HG02973 (cell line): ENCODE data around the gene UCHL3.

ENCODE experiments used
- ATAC-seq: cut with Tn5 transposase; IDR thresholded peaks from one replicate; pipeline ENCODE4 v1.9.1; 2021; ENCODE audit warnings: moderate library complexity; ENCODE audit not compliant: unreplicated experiment

UCHL3 gene

DNA sequence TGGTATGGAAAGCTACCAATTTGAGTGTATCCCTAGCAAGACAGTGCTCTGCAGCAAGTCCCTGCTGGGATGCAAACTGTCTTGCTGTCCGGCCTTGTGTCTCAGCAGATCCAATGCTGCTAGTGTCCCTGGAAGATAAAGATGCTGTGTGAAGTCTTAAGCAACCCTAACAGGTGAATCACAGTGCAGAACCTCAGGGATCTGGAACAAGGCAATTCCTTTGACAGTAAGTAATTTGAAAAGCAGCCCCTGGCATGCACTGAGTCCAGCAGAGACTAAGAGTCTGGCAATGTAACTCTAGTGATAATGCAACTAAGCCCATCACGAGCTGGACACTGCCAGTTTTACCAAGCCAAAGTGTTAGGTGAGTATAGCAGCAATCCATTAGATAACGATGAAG lies 1.7 kb upstream of the UCHL3 start:
- no peak for ATAC-seq

- peak; percentile 4 for ATAC-seq
Observed at GRCh38 chr13:75550159-75550567, 572 bp downstream of the UCHL3 start.

DNA sequence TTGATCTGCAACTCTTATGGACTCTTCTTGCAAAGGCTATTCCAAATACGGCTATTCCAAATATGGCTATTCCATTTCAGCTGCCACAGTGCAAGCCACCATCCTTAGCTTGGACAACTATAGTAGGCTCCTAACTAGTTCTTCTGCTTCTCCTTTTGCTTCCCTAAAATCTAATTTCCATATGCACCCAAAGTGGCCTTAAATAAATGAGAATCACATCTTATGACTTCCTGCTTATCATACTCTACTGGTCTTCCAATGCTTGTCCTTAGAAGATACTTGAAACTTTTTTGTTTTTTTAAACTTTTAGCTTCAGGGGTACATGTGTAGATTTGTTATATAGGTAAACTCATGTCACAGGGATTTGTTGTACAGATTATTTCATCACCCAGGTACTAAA lies 4.9 kb downstream of the UCHL3 start:
- no peak for ATAC-seq

- no peak for ATAC-seq
Observed at GRCh38 chr13:75554981-75555380, 5.4 kb downstream of the UCHL3 start.

DNA sequence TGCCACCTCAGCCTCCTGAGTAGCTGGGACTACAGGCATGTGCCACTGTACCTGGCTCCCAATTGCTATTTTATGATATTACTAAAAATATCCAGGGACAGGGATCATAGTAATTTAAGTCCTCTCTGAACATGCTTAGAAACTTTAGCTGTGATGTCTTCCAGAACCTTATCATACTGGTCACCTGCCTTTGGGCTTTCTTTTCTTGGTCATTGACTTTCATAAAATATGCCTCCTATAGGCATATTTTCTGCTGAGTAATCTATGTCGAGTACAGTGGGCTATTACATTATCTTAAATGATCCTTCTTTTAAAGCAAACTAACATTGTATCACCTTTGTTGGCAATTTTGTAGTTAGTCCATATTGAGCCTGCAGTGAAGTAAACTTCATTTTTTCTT lies 6.2 kb downstream of the UCHL3 start:
- no peak for ATAC-seq

- no peak for ATAC-seq
Observed at GRCh38 chr13:75556961-75557360, 7.4 kb downstream of the UCHL3 start.

GRCh38 chr13:75558145-75558840 lies 8.7 kb downstream of the UCHL3 start:
- ATAC-seq: no peak

GRCh38 chr13:75566658-75567057 lies 17.1 kb downstream of the UCHL3 start:
- no peak for ATAC-seq

DNA sequence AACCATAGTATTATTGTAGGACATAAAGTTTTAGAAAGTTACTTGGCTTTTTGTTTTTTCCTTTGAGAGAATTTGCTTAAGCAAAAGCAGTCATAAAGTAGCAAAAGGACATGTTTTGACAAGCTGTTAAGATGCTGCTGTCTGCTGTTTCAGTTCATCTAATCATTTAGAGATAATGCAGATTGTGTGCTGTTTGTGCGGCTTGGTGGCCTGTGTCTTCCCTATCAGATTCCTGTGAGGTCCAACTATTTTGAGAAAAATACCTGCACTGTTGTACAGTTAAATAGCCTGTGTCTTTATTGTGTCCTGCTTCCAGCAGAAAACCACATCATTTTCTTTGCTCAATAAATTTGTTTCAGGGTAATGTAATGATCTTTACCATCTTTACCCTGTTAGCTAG lies 20.0 kb downstream of the UCHL3 start:
- no peak for ATAC-seq

- peak; percentile 65 for ATAC-seq
Observed at GRCh38 chr13:75579529-75579928, 29.9 kb downstream of the UCHL3 start.

GRCh38 chr13:75581874-75582640 lies 32.5 kb downstream of the UCHL3 start:
- no peak for ATAC-seq

- ATAC-seq: no peak
Observed at GRCh38 chr13:75583091-75583490, 33.5 kb downstream of the UCHL3 start.

GRCh38 chr13:75585153-75585552 lies 35.6 kb downstream of the UCHL3 start:
- ATAC-seq: no peak

DNA sequence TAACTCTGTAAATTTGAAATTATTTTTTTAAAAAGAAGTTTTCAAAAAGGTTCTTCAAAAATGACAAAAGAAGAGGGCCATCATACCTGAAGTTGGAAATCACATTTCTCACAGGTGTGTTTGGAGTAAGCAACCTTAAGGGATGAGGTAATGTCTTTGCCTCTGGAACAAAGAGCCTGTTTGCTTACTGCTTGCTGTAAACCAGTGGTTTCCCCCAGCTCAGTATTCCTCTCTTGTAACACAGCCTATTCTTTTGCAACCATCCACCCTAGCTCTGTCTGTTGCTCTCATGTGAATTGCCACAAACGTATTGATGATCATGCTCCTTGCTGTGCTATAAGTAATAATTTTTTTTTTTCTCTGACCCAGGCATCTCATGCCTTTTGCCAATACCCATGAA lies 38.1 kb downstream of the UCHL3 start:
- no peak for ATAC-seq

DNA sequence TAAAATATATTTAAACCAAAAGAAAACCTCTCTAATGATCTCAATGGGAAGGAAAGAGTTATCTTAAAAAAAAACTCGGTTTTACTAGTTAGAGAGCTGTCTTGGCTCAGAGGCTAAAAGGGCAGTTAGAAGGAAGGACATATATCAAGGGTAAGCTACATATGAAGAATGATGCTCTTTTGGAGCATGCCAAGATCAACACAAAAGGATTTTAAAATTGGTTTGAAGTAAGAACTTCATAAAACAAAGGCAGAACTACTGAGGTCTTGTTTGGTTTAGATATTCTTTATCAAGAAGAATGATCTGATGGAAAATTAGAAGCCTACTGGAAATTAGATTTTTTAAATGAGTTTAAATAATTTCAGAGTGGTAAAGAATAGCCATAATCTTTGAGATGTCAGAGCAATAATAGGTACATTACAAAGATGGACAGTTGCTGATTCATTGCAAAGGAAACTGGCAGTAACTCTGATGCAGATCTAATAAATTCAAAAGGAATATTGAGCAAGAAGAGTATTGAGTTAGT lies 47.1 kb downstream of the UCHL3 start:
- no peak for ATAC-seq

GRCh38 chr13:75600371-75600770 lies 50.8 kb downstream of the UCHL3 start:
- no peak for ATAC-seq

DNA sequence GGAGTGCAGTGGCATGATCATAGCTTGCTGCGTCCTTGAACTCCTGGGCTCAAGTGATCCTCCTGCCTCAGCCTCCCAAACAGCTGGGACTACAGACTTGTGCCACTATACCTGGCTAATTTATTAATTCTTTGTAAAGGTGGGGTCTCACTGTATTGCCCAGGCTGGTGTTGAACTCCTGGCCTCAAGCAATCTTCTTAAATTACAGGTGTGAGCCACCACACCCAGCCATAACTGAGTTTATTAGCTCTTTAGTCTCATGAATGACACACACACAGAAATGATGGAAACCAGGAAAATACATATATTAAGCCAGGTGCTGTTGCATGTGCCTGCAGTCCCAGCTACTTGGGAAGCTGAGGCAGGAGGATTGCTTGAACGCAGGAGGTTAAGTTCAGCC lies 53.4 kb downstream of the UCHL3 start:
- no peak for ATAC-seq

GRCh38 chr13:75607447-75607846 lies 57.9 kb downstream of the UCHL3 start:
- no peak for ATAC-seq

- no peak for ATAC-seq
Observed at GRCh38 chr13:75610466-75610865, 60.9 kb downstream of the UCHL3 start.

GRCh38 chr13:75612354-75612753 lies 62.8 kb downstream of the UCHL3 start:
- ATAC-seq: no peak

DNA sequence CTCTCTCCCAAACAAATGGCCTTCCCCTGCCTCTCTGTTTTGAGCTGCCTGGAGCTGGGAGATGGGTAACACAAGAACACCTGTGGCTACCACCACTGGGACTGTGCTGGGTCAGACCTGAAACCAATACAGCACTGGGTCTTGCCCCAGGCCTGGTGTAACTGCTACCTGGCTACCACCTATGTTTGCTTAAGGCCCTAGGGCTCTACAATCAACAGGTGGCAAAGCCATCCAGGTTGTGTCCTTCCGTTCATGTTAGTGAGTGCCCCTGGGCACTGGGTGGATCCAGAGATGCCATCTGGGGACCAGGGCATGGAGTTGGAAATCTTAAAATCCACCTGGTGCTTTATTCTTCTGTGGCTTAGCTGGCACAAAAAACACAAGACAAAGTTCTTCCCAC lies 67.6 kb downstream of the UCHL3 start:
- ATAC-seq: no peak

DNA sequence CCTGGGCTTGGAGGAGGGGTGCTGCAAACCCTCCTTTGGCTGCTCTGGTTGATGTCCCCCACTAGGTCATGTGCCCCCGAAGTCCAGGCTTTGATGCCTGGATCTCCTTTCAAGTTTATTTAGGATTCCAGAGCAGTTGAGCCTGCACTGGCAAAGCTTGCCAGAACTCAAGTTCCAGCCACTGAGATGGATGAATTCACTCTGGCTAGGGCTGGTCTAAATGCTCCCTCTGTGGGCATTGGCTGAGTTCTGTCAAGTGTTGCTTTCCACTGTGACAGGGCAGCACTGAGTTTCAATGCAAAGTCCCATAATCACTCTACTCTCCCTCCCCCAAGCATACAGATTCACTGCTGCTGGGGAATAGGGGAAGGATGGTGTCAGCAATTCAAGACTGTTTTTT lies 68.7 kb downstream of the UCHL3 start:
- no peak for ATAC-seq
